CD4-positive, alpha-beta T cell treated with Interleukin-2 at 100 ng/mL for 4 hours (primary cell): ENCODE results near the gene CXCL8.

Source experiments
- DNase-seq: peaks from one replicate; pipeline ENCODE4 v3.0.0-alpha.2; 2020; ENCODE audit warnings: low spot score

The CXCL8 gene

DNA sequence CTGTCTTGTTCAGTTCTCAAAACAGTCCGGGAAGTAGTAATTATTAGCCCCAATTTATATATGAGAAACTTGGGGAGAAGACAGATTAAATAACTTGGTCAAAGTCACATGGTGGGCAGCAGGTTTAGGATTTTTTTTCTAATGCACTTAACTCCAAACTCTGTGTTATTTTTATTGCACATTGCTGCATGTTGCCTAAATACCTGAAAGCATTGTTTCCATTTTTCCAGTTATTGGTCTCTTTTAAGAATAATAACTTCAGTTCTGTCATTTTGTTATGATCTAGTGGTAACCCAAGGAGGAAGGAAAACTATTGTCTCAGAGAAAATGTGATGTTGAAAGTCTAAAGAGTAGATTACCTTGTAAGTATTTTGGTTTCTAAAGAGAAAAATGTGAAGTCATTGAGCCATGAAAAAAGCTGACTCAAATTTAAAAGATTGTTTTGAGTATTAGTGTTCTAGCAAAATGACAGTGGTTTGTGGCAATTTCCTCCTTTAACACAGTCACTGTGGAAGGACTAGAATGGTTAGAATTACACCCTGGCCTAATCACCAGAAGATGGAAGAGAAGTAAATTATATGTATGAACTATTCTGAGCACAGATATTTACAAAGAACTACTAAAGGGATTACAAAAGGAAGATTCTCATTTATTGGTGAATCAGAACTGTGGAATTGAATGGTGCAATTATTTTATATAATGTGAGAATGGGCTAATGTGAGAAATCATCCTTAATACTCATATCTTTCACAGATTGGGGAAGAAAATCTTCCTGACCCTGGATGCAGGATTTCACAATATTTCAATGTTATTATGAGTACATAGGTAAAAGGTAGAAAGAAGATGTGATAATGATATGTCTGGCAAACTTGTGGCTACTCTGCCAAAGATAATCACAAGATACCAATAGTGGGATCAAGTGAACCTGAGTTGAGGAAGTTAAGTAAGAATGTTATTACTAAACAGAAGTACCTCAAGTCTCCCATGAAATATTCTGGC, 21.7 kb upstream of the CXCL8 start:
- no peak for DNase-seq

DNA sequence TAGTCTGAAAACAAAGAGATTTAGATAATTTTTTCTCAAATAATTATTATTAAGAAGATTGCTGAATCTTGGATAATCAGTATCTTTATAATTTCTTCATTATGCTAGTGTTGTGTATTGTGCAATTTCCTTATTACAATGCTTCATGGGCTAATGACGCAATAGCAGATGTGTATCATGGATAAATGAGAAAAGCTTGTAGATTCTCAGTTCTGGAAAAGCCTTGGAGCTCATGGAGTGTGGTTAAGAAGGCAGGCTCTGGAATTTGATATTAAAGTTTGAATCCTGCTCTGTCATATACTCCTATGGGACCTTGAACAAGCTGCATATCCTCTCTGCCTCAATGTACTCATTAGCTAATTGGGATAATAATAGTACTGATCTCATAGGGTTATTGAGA, 18.9 kb upstream of the CXCL8 start:
- no peak for DNase-seq

- DNase-seq: no peak
Measured at GRCh38 chr4:73721909-73722308, 18.5 kb upstream of the CXCL8 start.

- no peak for DNase-seq
Measured at GRCh38 chr4:73723023-73723422, 17.3 kb upstream of the CXCL8 start.

- no peak for DNase-seq
Measured at GRCh38 chr4:73723928-73724327, 16.4 kb upstream of the CXCL8 start.

GRCh38 chr4:73725510-73725909, 14.9 kb upstream of the CXCL8 start:
- no peak for DNase-seq

- DNase-seq: no peak
Measured at GRCh38 chr4:73725985-73726384, 14.4 kb upstream of the CXCL8 start.

DNA sequence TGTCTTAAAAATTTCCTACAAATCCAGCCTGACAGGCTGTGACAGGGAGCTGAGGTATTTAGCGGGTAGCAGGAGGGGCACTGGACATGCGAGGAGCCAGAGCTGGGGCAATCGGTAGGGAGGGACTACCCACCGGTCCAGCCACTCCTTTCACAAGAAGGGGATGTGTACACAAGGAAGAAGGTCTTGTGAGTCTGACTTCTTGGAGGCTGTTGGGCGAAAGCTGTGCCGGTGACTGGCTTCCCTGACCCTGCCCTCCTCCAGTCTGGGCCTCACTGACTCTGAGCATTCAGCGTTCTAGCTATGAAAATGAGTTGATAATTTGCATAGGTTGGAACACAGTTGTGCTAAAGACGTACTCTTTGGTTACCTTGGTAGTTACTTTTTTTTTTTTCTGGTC, 12.7 kb upstream of the CXCL8 start:
- DNase-seq: no peak

DNA sequence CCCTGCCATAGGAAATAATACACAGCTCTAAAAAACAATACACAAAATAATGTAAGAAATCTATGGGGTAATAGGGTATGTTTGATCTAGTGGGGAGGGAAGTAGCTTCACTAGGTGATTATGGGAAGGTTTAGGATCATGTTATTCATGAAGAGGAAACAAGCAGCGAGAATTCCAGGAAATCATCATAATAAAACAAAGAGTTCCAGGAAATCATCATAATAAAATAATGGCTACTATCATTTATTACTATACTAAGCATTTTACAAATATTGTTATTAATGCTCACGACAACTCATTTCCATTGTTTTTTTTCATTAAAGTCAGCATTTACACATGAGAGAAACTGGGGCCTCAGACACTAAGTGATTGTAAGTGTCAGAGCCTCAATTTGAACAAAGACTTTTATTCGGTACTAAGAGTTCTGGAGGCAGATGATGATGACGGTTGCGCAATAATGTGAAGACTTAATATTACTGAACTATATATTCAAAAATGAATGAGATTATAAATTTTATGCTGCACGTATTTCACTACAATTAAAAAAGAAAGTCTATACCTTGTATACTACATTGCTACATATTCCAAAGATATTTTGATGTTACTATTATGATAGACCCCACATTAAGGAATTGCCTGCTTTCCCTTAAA, 12.2 kb upstream of the CXCL8 start:
- no peak for DNase-seq

DNA sequence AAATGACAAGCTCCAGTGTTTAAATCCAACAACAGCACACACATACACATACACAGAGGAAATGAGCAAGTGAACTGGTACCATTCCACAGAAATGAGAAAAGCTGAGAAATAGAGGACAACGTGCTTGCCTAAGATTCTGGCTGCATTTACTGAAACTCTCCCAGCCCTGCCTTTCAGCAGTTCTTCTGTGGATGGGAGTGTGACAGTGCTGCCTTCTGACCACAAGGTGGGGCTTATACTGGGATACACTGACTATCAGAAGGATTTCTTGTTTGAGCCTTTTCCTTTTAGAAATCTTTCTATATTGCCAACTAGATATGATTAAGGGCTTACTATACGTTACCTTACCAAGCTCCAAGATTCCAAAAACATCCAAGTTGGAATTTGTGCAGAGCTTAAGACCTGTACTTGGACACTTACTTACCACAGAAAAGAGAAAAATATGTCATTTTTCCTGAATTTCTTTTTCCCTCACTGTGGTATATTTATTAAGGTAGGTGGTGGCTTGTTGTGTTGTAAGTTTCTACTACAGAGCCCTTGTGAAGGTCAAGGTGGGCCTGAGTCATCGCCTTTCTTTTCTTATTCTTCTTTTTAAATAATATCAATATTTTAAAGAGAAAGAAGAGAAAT, 10.7 kb upstream of the CXCL8 start:
- no peak for DNase-seq

DNA sequence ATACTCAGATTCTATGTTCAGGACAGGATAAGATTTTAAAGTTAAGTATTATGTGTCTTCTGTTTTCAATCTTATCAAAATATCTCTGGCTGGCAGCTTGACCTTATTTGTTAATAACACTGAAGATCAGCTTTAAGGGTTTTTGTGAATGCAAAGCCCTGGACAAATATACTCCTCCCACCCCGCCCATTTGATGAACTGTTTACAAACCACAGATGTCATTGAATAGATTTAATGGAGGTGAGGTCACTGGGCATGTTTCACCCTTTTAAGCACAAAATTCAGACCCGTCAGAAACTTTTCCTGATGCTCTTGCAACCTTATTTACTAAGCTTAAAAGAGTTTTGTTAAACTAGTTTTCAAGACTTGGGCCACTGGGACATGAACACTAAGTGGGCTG, 10.1 kb upstream of the CXCL8 start:
- no peak for DNase-seq

- no peak for DNase-seq
Measured at GRCh38 chr4:73730867-73731266, 9.5 kb upstream of the CXCL8 start.

DNA sequence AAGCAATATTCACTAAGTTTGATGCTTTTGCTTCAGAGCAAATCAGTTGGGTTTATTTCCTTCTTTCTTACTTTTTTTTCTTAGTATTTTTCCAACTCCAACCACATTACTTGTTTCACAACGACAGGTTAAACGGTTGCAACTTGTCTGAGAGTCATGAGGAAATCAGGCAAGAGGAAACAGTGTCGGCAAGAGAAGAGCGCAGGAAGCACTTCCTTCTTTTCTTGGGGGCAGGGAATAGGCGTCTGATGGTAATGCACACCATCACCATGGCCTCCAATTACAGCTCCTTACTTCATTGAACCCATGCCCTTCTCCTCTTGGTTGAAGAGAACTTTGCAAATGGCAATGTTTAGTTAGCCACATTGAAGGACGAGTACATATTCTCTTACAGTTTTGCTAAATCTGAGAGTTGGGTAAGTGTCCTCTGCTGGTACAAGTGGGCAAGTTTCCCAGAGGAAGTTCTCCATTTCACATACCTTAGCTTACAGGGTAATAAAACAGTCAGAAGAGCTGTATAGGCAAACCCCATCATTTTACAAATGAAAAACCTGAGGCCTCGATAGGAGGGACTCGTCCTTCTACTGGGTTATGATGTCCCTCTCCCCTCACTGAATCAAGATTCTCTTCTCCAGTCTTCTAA, 8.3 kb upstream of the CXCL8 start:
- DNase-seq: no peak

DNA sequence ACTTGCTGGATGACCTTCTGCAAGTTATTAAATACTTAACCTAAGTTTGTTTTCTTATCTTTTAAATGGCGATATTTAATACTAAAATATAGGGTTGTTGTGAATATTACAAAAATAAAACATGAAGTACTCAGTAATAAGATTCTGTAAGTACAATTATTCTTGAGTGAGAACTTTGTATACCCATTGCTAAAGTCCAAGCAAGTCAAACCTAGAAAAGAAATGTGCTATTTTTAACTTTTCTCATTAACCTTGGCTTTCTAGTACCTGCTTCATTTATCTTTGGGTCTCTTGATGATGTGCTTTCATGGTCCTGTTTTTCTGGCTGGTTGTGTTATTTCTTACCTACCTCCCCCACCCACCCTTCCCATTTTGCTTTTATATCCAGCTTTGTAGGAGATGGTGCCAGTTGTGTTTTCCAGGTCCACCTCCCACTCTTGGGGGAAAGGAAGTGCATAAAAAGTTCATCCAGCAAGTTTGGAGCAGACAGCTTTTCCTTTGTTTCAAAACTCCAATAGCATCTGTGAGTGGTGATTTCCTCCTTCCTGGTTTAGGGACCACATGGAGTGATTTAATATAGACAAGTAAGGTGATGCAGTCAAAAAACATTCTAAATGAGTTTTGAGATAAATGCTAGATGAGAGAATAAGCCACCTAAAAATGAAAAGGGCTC, 7.5 kb upstream of the CXCL8 start:
- DNase-seq: no peak

- DNase-seq: no peak
Measured at GRCh38 chr4:73734530-73735001, 5.8 kb upstream of the CXCL8 start.

DNA sequence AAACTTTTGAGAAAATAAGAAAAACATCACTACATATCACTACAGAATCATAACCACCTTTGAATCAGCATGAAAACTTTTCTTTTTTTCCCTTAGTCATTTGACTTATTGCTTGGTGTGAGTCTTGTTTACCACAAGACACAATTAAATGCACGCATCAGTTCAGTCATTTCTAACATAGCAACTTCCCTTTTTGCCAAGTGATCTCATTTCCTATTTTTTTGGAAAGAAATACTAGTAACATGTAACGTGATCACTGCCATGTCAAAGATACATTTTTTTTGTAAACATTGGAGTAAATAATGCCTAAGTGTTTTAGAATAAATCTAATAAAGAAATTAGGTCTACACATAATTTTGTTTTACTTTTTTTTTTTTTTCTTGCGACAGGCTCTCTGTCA, 5.1 kb upstream of the CXCL8 start:
- no peak for DNase-seq

GRCh38 chr4:73741031-73741749, 821 bp downstream of the CXCL8 start:
- DNase-seq: no peak

DNA sequence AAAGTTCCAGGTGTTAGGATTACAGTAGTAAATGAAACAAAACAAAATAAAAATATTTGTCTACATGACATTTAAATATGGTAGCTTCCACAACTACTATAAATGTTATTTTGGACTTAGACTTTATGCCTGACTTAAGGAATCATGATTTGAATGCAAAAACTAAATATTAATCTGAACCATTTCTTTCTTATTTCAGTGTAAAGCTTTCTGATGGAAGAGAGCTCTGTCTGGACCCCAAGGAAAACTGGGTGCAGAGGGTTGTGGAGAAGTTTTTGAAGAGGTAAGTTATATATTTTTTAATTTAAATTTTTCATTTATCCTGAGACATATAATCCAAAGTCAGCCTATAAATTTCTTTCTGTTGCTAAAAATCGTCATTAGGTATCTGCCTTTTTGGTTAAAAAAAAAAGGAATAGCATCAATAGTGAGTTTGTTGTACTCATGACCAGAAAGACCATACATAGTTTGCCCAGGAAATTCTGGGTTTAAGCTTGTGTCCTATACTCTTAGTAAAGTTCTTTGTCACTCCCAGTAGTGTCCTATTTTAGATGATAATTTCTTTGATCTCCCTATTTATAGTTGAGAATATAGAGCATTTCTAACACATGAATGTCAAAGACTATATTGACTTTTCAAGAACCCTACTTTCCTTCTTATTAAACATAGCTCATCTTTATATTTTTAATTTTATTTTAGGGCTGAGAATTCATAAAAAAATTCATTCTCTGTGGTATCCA, 1.6 kb downstream of the CXCL8 start:
- no peak for DNase-seq

DNA sequence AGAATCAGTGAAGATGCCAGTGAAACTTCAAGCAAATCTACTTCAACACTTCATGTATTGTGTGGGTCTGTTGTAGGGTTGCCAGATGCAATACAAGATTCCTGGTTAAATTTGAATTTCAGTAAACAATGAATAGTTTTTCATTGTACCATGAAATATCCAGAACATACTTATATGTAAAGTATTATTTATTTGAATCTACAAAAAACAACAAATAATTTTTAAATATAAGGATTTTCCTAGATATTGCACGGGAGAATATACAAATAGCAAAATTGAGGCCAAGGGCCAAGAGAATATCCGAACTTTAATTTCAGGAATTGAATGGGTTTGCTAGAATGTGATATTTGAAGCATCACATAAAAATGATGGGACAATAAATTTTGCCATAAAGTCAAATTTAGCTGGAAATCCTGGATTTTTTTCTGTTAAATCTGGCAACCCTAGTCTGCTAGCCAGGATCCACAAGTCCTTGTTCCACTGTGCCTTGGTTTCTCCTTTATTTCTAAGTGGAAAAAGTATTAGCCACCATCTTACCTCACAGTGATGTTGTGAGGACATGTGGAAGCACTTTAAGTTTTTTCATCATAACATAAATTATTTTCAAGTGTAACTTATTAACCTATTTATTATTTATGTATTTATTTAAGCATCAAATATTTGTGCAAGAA, 2.3 kb downstream of the CXCL8 start:
- no peak for DNase-seq

GRCh38 chr4:73743281-73743680, 2.9 kb downstream of the CXCL8 start:
- DNase-seq: no peak
